ENCODE data around the gene TBXAS1. TPM values are rescaled to one million over a fixed set of nuclear protein-coding genes. Genes with fewer than 3 reads are reported as not detected.

The TBXAS1 gene
- total RNA-seq, 4 donors from 2014 or later: 9.8 to 31.3 (median 13.5) TPM

DNA sequence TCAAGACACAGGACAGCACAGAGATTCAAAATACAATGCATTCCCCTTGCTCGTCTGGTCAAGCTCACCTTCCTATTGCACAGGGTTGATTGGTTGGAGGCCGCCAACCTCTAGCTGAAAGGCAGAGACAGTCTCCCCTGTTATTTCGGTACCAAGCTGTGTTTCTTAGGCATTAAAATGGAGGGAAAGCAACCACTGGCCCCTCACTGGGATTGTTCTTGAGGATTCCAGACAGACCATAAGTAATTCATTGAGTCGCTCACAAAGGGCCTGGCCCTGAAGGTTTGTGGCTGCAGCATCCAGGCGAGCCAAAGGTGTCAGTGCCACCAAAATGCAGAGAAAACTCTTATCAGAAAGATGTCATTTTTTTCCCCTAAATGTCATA lies 152.4 kb downstream of the TBXAS1 start:
- no peaks in the 10 kb centered on the region for H3K36me3 ChIP-seq
- DNase-seq (ENCODE audit: extremely low spot score): no peak
- no peaks in the 10 kb centered on the region for H3K4me1 ChIP-seq
- no peak overlapping the region for H3K4me3 ChIP-seq
- H3K27ac ChIP-seq (replicated peaks in 1 of 4): no peak overlapping the region
- TF ChIP-seq CTCF (IDR thresholded peaks at IDR 0.05) (no peak), EP300 (IDR thresholded peaks at IDR 0.05) (no peak), POLR2AphosphoS5 (IDR thresholded peaks at IDR 0.05) (no peak), POLR2A (IDR thresholded peaks at IDR 0.05; ENCODE audit: low read depth) (no peak)
- no peaks in the 10 kb centered on the region for H3K9me3 ChIP-seq
- intact Hi-C loops (cut with DNase I): no loop called here
- 100% methylated on average over 5 of the region's 5 CpGs for WGBS
- no peaks in the 10 kb centered on the region for H3K27me3 ChIP-seq

GRCh38 chr7:139982927-139983920 lies 154.2 kb downstream of the TBXAS1 start:
- Histone ChIP-seq H3K27ac (replicated peaks in 1 of 4) (no peak overlapping the region), H3K9me3 (no peaks in the 10 kb centered on the region), H3K4me1 (no peaks in the 10 kb centered on the region), H3K36me3 (no peaks in the 10 kb centered on the region), H3K27me3 (no peaks in the 10 kb centered on the region), H3K4me3 (no peak overlapping the region)
- no peak for TF ChIP-seq POLR2A (IDR thresholded peaks at IDR 0.05; ENCODE audit: low read depth)
- no peak for TF ChIP-seq CTCF (IDR thresholded peaks at IDR 0.05)
- TF ChIP-seq EP300 (IDR thresholded peaks at IDR 0.05): no peak
- TF ChIP-seq POLR2AphosphoS5 (IDR thresholded peaks at IDR 0.05): no peak
- intact Hi-C loops (cut with DNase I): no loop called here
- DNase-seq (ENCODE audit: extremely low spot score): no peak
- WGBS: 81% methylated on average over 9 of the region's 9 CpGs

- Histone ChIP-seq H3K4me1 (no peaks in the 10 kb centered on the region), H3K9me3 (no peaks in the 10 kb centered on the region), H3K27me3 (no peaks in the 10 kb centered on the region), H3K27ac (replicated peaks in 1 of 4) (no peak overlapping the region), H3K36me3 (no peaks in the 10 kb centered on the region), H3K4me3 (no peak overlapping the region)
- intact Hi-C loops (cut with DNase I): no loop called here
- DNase-seq (ENCODE audit: extremely low spot score): no peak
- TF ChIP-seq POLR2AphosphoS5 (IDR thresholded peaks at IDR 0.05) (no peak), EP300 (IDR thresholded peaks at IDR 0.05) (no peak), POLR2A (IDR thresholded peaks at IDR 0.05; ENCODE audit: low read depth) (no peak), CTCF (IDR thresholded peaks at IDR 0.05) (no peak)
- WGBS: 81% methylated on average over 8 of the region's 8 CpGs
Measured at GRCh38 chr7:139984642-139985539, 155.8 kb downstream of the TBXAS1 start.

DNA sequence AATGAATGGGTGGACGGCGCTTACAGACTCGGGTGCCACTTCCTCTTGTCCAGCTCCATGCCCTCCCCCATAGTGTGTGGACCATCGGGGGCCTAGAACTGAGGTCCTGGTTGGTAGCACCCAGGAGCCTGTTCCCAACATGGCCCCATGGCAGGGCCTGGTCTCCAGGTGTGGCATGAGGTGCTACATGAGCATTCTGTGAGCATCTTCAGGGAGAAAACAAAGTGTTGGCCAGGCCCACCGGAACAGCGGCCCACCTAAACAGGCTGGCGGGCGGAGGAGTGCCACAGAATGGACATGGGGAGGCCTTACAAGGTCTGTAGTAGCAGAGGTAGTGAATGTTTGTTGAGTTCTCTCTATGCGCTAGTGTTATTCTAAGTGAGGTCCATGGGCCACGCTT lies 156.7 kb downstream of the TBXAS1 start:
- 92% methylated on average over 10 of the region's 10 CpGs for WGBS
- H3K36me3 ChIP-seq: no peaks in the 10 kb centered on the region
- no peaks in the 10 kb centered on the region for H3K4me1 ChIP-seq
- DNase-seq (ENCODE audit: extremely low spot score): no peak
- no peak for TF ChIP-seq POLR2A (IDR thresholded peaks at IDR 0.05; ENCODE audit: low read depth)
- TF ChIP-seq POLR2AphosphoS5 (IDR thresholded peaks at IDR 0.05): no peak
- TF ChIP-seq CTCF (IDR thresholded peaks at IDR 0.05): no peak
- no peak for TF ChIP-seq EP300 (IDR thresholded peaks at IDR 0.05)
- no peak overlapping the region for H3K27ac ChIP-seq (replicated peaks in 1 of 4)
- intact Hi-C loops (cut with DNase I): no loop called here
- no peaks in the 10 kb centered on the region for H3K9me3 ChIP-seq
- H3K27me3 ChIP-seq: no peaks in the 10 kb centered on the region
- H3K4me3 ChIP-seq: no peak overlapping the region

Data from esophagus muscularis mucosa (tissue), 4 donors.